Sigmoid colon (tissue), 7 donors: ENCODE measurements around the gene CDC14A. TPM values are rescaled to one million over a fixed set of nuclear protein-coding genes. Genes with fewer than 3 reads are reported as not detected.

Source experiments
- DNase-seq: peaks from one replicate; pipeline ENCODE4 v3.0.0-alpha.2; 2019
- H3K27ac ChIP-seq, 4 donors: fragments of 200-600 bp; sonication (generic); one replicate each; pipeline ENCODE4 v1.5.1; 2016 to 2019; ENCODE audit warnings: mild to moderate bottlenecking in 1 of 4
- H3K27me3 ChIP-seq, 3 donors: fragments of 200-600 bp; sonication (generic); one replicate each; pipeline ENCODE4 v1.5.1; 2019; ENCODE audit warnings: mild to moderate bottlenecking in 1 of 3
- H3K36me3 ChIP-seq, 4 donors: fragments of 200-600 bp; sonication (generic); one replicate each; pipeline ENCODE4 v1.5.1; 2016 to 2019
- H3K4me1 ChIP-seq, 4 donors: fragments of 200-600 bp; sonication (generic); one replicate each; pipeline ENCODE4 v1.5.1; 2017 to 2019
- H3K4me3 ChIP-seq, 4 donors: fragments of 200-600 bp; sonication (generic); one replicate each; pipeline ENCODE4 v1.5.1; 2017 to 2019; ENCODE audit warnings: mild to moderate bottlenecking in 2 of 4, moderate library complexity in 1 of 4
- H3K9me3 ChIP-seq, 4 donors: fragments of 200-600 bp in 3 of 4; sonication (generic) in 3 of 4; one replicate each; pipeline versions ENCODE4 v1.5.1 to v1.6.1; 2013 to 2019
- CTCF ChIP-seq, 4 experiments: fragments of 450-650 bp in 3 of 4; fragments of 200-600 bp in 1 of 4; IDR thresholded peaks; one replicate each; pipeline ENCODE4 v1.5.1; 2016 to 2019; ENCODE audit warnings: antibody characterized with exemption in 4 of 4, mild to moderate bottlenecking in 3 of 4, moderate library complexity in 2 of 4
- EP300 ChIP-seq, 4 donors: sonication (generic); formaldehyde crosslinking; IDR thresholded peaks; one replicate each; pipeline ENCODE4 v1.6.1; 2017; ENCODE audit warnings: antibody characterized with exemption in 4 of 4
- POLR2A ChIP-seq, 2 donors: fragments of 450-650 bp; IDR thresholded peaks; one replicate each; pipeline ENCODE4 v1.6.1; 2016; ENCODE audit warnings: antibody characterized with exemption in 2 of 2, mild to moderate bottlenecking in 2 of 2, moderate library complexity in 2 of 2
- POLR2AphosphoS5 ChIP-seq, 4 donors: sonication (generic); formaldehyde crosslinking; IDR thresholded peaks; one replicate each; pipeline ENCODE4 v1.6.1; 2017; ENCODE audit warnings: antibody characterized with exemption in 4 of 4
- WGBS, 2 donors: extraction: QIAGEN DNeasy Blood & Tissue Kit; methylation state at CpG; one replicate each; pipeline ENCODE4 v1.1.7; 2013; 5-methylcytosine and 5-hydroxymethylcytosine counted together
- intact Hi-C: fragments of 100-400 bp; cut with DNase I; formaldehyde crosslinking; loops from one replicate; pipeline ENCODE4 v1.15.1; 2023
- polyA plus RNA-seq, 3 donors: library from polyadenylated mRNA; stranded (reverse); fragments of 200-250 nt; gene quantifications; one replicate each; pipeline ENCODE4 v1.2.3, GENCODE V29; 2013
- total RNA-seq, 4 donors: library from RNA; depleted of rRNA; stranded (reverse); fragments of >200 nt; gene quantifications; one replicate each; pipeline ENCODE4 v1.1.0, GENCODE V29; 2016
- donor health status: healthy with polysubstance abuse.
- donor health status: Bipolar disorder and iron deficiency.
- donor health status: healthy.

Gene CDC14A
- total and polyA plus RNA-seq, 7 donors, result 4.6 to 22.7 (median 11.8) TPM

- no peaks in the 10 kb centered on the region for H3K36me3 ChIP-seq
- intact Hi-C loops, result no loop called here
- H3K4me3 ChIP-seq, result no peak overlapping the region
- DNase-seq, result no peak
- H3K27me3 ChIP-seq, result peaks cover 7 to 40% (median 16%) of the 10 kb centered on the region in 3 donors
- no peaks in the 10 kb centered on the region for H3K9me3 ChIP-seq
- TF ChIP-seq POLR2AphosphoS5 (IDR thresholded peaks at IDR 0.05) (no peak), EP300 (IDR thresholded peaks at IDR 0.05) (no peak), POLR2A (IDR thresholded peaks at IDR 0.05) (no peak), CTCF (IDR thresholded peaks at IDR 0.05) (no peak)
- 89 to 91% methylated on average over 2 of the region's 2 CpGs for whole genome bisulfite sequencing, 2 donors
- peaks cover 0 to 22% (median 16%) of the 10 kb centered on the region in 4 donors for H3K4me1 ChIP-seq
- no peak overlapping the region for H3K27ac ChIP-seq
Observed at GRCh38 chr1:100542285-100542684, 190.0 kb downstream of the CDC14A start.

GRCh38 chr1:100543640-100544039 lies 191.3 kb downstream of the CDC14A start:
- no peak for DNase-seq
- WGBS, 2 donors, result 53 to 78% methylated on average over 2 of the region's 2 CpGs
- intact Hi-C loops, result no loop called here

GRCh38 chr1:100544791-100545190 lies 192.5 kb downstream of the CDC14A start:
- TF ChIP-seq POLR2A (IDR thresholded peaks at IDR 0.05) (no peak), POLR2AphosphoS5 (IDR thresholded peaks at IDR 0.05) (no peak), CTCF (IDR thresholded peaks at IDR 0.05) (no peak), EP300 (IDR thresholded peaks at IDR 0.05) (no peak)
- whole genome bisulfite sequencing, 2 donors, result 78 to 88% methylated on average over 4 of the region's 4 CpGs
- H3K4me3 ChIP-seq, result no peak overlapping the region
- DNase-seq, result no peak
- H3K27me3 ChIP-seq, result peaks cover 0 to 15% (median 5%) of the 10 kb centered on the region in 3 donors
- intact Hi-C loops, result no loop called here
- H3K4me1 ChIP-seq, result peaks cover 0 to 7% (median 4%) of the 10 kb centered on the region in 4 donors
- H3K9me3 ChIP-seq, result no peaks in the 10 kb centered on the region
- H3K27ac ChIP-seq, result no peak overlapping the region
- no peaks in the 10 kb centered on the region for H3K36me3 ChIP-seq

More at GRCh38 chr1:100543640-100544039, 191.3 kb downstream of the CDC14A start:
- Histone ChIP-seq H3K27ac (no peak overlapping the region), H3K27me3 (peaks cover 6 to 27% (median 16%) of the 10 kb centered on the region in 3 donors), H3K4me1 (peaks cover 0 to 17% (median 15%) of the 10 kb centered on the region in 4 donors), H3K9me3 (no peaks in the 10 kb centered on the region), H3K36me3 (no peaks in the 10 kb centered on the region), H3K4me3 (no peak overlapping the region)
- TF ChIP-seq POLR2A (IDR thresholded peaks at IDR 0.05), result no peak
- no peak for TF ChIP-seq EP300 (IDR thresholded peaks at IDR 0.05)
- TF ChIP-seq POLR2AphosphoS5 (IDR thresholded peaks at IDR 0.05), result no peak
- no peak for TF ChIP-seq CTCF (IDR thresholded peaks at IDR 0.05)

- Histone ChIP-seq H3K4me1 (no peaks in the 10 kb centered on the region), H3K27ac (no peak overlapping the region), H3K27me3 (peaks cover 0 to 5% (median 0%) of the 10 kb centered on the region in 3 donors), H3K4me3 (no peak overlapping the region), H3K36me3 (no peaks in the 10 kb centered on the region), H3K9me3 (peaks cover 0 to 2% (median 0%) of the 10 kb centered on the region in 4 donors)
- WGBS, 2 donors, result 97 to 98% methylated on average over 1 of the region's 1 CpG
- no peak for DNase-seq
- TF ChIP-seq POLR2AphosphoS5 (IDR thresholded peaks at IDR 0.05) (no peak), POLR2A (IDR thresholded peaks at IDR 0.05) (no peak), CTCF (IDR thresholded peaks at IDR 0.05) (no peak), EP300 (IDR thresholded peaks at IDR 0.05) (no peak)
- intact Hi-C loops, result no loop called here
Observed at GRCh38 chr1:100545855-100546254, 193.5 kb downstream of the CDC14A start.

GRCh38 chr1:100552031-100552430 lies 199.7 kb downstream of the CDC14A start:
- no peaks in the 10 kb centered on the region for H3K4me1 ChIP-seq
- intact Hi-C loops, result no loop called here
- H3K4me3 ChIP-seq, result no peak overlapping the region
- no peaks in the 10 kb centered on the region for H3K36me3 ChIP-seq
- H3K27me3 ChIP-seq, result no peaks in the 10 kb centered on the region
- 58 to 77% methylated on average over 2 of the region's 2 CpGs for WGBS, 2 donors
- no peak overlapping the region for H3K27ac ChIP-seq
- peaks cover 0 to 6% (median 3%) of the 10 kb centered on the region in 4 donors for H3K9me3 ChIP-seq
- DNase-seq, result no peak
- TF ChIP-seq CTCF (IDR thresholded peaks at IDR 0.05) (no peak), POLR2A (IDR thresholded peaks at IDR 0.05) (no peak), EP300 (IDR thresholded peaks at IDR 0.05) (no peak), POLR2AphosphoS5 (IDR thresholded peaks at IDR 0.05) (no peak)
